ENCODE results near the gene PTCD1. TPM values are rescaled to one million over a fixed set of nuclear protein-coding genes. Genes with fewer than 3 reads are reported as not detected.
"Not testable (repeated sequence)": the region's sequence is repeated elsewhere in the genome, so short reads cannot be mapped to it uniquely, and the experiment has no call there.

The PTCD1 gene
- total RNA-seq, 1 donor from 2014 or later, result 5.4 TPM

DNA sequence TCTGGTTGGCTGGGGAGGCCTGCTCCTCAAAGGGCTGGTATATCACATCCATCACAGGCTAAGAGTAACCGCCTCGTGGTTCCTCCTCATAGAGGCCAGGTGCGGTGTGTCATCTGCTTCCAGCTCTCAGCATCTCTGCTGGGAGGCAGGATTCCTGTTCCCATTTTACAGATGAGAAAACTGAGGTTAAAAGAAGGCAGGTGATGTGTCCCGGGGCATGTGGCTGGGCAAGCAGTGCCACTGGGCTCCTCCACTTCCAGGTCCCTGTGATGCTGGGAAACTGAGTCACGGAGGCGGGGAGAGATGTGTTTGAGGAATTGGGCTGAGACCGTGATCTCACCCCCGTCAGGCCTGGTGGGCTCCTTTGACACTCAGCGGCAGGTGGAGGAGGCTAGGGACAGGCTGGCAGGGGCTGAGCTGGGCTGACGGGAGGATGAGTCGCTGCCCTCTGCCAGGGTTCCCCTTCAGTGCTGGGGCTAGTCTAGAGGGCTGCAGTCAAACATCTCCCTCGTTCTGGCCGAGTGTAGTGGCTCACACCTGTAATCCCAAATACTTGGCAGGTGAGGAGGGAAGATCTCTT is 54.7 kb downstream of the PTCD1 start:
- Mint-ChIP-seq H3K9me3 (ENCODE audit: low read depth) (no peaks in the 10 kb centered on the region), H3K27me3 (ENCODE audit: low read depth) (no peaks in the 10 kb centered on the region), H3K27ac (ENCODE audit: unreplicated experiment) (peak overlapping the region; percentile 4), H3K36me3 (ENCODE audit: low read depth) (peaks cover 16% of the 10 kb centered on the region), H3K4me1 (ENCODE audit: low read depth) (peaks cover 26% of the 10 kb centered on the region), H3K4me3 (ENCODE audit: unreplicated experiment) (no peak overlapping the region)
- TF ChIP-seq CTCF (IDR thresholded peaks at IDR 0.05), result no peak
- DNase-seq (ENCODE audit: low spot score), result no peak

DNA sequence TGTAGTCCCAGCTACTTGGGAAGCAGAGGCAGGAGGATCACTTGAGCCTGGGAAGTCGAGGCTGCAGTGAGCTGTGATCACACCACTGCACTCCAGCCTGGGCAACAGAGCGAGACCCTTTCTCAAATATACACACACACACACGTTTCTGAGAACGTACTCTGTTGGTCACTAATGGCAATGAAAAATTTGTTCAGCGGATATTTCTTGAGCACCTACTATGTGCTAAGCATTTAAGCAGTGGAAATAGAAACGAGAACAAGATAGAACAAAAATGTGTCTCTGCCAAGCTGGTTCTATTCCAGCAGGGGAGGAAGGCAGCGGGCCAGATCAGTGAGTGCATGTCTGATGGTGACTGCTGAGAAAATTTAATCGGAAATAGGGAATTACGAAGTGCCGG is 55.4 kb downstream of the PTCD1 start:
- Mint-ChIP-seq H3K27me3 (ENCODE audit: low read depth) (no peaks in the 10 kb centered on the region), H3K4me1 (ENCODE audit: low read depth) (peaks cover 27% of the 10 kb centered on the region), H3K27ac (ENCODE audit: unreplicated experiment) (peak overlapping the region; percentile 4), H3K4me3 (ENCODE audit: unreplicated experiment) (no peak overlapping the region), H3K36me3 (ENCODE audit: low read depth) (peaks cover 12% of the 10 kb centered on the region), H3K9me3 (ENCODE audit: low read depth) (no peaks in the 10 kb centered on the region)
- no peak for DNase-seq (ENCODE audit: low spot score)
- no peak for TF ChIP-seq CTCF (IDR thresholded peaks at IDR 0.05)

GRCh38 chr7:99381664-99382075 is 56.9 kb downstream of the PTCD1 start:
- Mint-ChIP-seq H3K4me3 (ENCODE audit: unreplicated experiment) (no peak overlapping the region), H3K27me3 (ENCODE audit: low read depth) (no peaks in the 10 kb centered on the region), H3K4me1 (ENCODE audit: low read depth) (peaks cover 29% of the 10 kb centered on the region), H3K36me3 (ENCODE audit: low read depth) (peaks cover 6% of the 10 kb centered on the region), H3K9me3 (ENCODE audit: low read depth) (no peaks in the 10 kb centered on the region), H3K27ac (ENCODE audit: unreplicated experiment) (no peak overlapping the region)
- TF ChIP-seq CTCF (IDR thresholded peaks at IDR 0.05), result no peak
- DNase-seq (ENCODE audit: low spot score), result no peak

- Mint-ChIP-seq H3K27me3 (ENCODE audit: low read depth) (no peaks in the 10 kb centered on the region), H3K27ac (ENCODE audit: unreplicated experiment) (peak overlapping the region; percentile 76), H3K4me3 (ENCODE audit: unreplicated experiment) (no peak overlapping the region), H3K4me1 (ENCODE audit: low read depth) (peaks cover 29% of the 10 kb centered on the region), H3K9me3 (ENCODE audit: low read depth) (no peaks in the 10 kb centered on the region), H3K36me3 (ENCODE audit: low read depth) (peaks cover 5% of the 10 kb centered on the region)
- no peak for TF ChIP-seq CTCF (IDR thresholded peaks at IDR 0.05)
- DNase-seq (ENCODE audit: low spot score), result no peak
These were observed 57.6 kb downstream of the PTCD1 start for GRCh38 chr7:99380823-99381663.

GRCh38 chr7:99380032-99380822 is 58.4 kb downstream of the PTCD1 start:
- Mint-ChIP-seq H3K4me1 (ENCODE audit: low read depth) (peaks cover 29% of the 10 kb centered on the region), H3K27ac (ENCODE audit: unreplicated experiment) (peak overlapping the region; percentile 84), H3K27me3 (ENCODE audit: low read depth) (no peaks in the 10 kb centered on the region), H3K4me3 (ENCODE audit: unreplicated experiment) (peak overlapping the region; percentile 48), H3K36me3 (ENCODE audit: low read depth) (peaks cover 4% of the 10 kb centered on the region), H3K9me3 (ENCODE audit: low read depth) (no peaks in the 10 kb centered on the region)
- TF ChIP-seq CTCF (IDR thresholded peaks at IDR 0.05), result no peak
- no peak for DNase-seq (ENCODE audit: low spot score)

DNA sequence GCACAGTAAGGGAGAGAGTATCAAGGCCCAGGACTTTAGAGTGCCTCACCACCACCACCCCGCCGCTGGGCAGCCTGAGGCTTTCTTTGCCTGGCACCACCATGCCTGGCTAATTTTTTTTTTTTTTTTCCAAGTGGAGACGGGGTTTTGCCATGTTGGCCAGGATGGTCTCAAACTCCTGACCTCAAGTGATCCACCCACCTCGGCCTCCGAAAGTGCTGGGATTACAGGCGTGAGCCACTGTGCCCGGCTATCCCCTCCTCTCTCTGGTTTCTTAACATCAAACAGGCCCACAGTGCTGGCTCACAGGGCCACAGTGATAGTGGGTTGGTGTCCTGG is 58.9 kb downstream of the PTCD1 start:
- Mint-ChIP-seq H3K4me3 (ENCODE audit: unreplicated experiment) (peak overlapping the region; percentile 48), H3K4me1 (ENCODE audit: low read depth) (peaks cover 29% of the 10 kb centered on the region), H3K27ac (ENCODE audit: unreplicated experiment) (peak overlapping the region; percentile 84)
- not testable (repeated sequence) for H3K27me3 Mint-ChIP-seq (ENCODE audit: low read depth); H3K36me3 Mint-ChIP-seq (ENCODE audit: low read depth); H3K9me3 Mint-ChIP-seq (ENCODE audit: low read depth); DNase-seq (ENCODE audit: low spot score)

Data from chondrocyte (in vitro differentiated cells).